Dermis microvascular lymphatic vessel endothelial cell (primary cell): ENCODE results near the gene TSPAN17. TPM values are rescaled to one million over a fixed set of nuclear protein-coding genes. Genes with fewer than 3 reads are reported as not detected.

Experiments used
- DNase-seq, 2 donors: peaks; one replicate each; pipeline versions ENCODE4 v3.0.0 to v3.0.0-alpha.2; 2010; ENCODE audit warnings: low read depth in 2 of 2
- total RNA-seq: library from RNA; depleted of rRNA; stranded (reverse); fragments of >200 nt; gene quantifications from 2 replicates; pipeline ENCODE4 v1.2.1, GENCODE V29; 2014

TSPAN17 gene
- total RNA-seq, 1 donor from 2014 or later = 36.5 TPM

GRCh38 chr5:176659860-176660461 is 12.7 kb downstream of the TSPAN17 start:
- DNase-seq = no peak

- no peak for DNase-seq
Measured at GRCh38 chr5:176660530-176660859, 13.2 kb downstream of the TSPAN17 start.

- peak; percentile 51 to 73 for DNase-seq
Measured at GRCh38 chr5:176660860-176661641, 13.8 kb downstream of the TSPAN17 start.

- no peak for DNase-seq
Measured at GRCh38 chr5:176661676-176662075, 14.4 kb downstream of the TSPAN17 start.

- DNase-seq = no peak
Measured at GRCh38 chr5:176662371-176663333, 15.4 kb downstream of the TSPAN17 start.

- DNase-seq = no peak
Measured at GRCh38 chr5:176663566-176663965, 16.3 kb downstream of the TSPAN17 start.

GRCh38 chr5:176664479-176664878 is 17.2 kb downstream of the TSPAN17 start:
- DNase-seq = no peak

GRCh38 chr5:176664886-176665285 is 17.6 kb downstream of the TSPAN17 start:
- DNase-seq = no peak

- no peak for DNase-seq
Measured at GRCh38 chr5:176665517-176665916, 18.2 kb downstream of the TSPAN17 start.

- no peak for DNase-seq
Measured at GRCh38 chr5:176667637-176668036, 20.4 kb downstream of the TSPAN17 start.

GRCh38 chr5:176670449-176670848 is 23.2 kb downstream of the TSPAN17 start:
- no peak for DNase-seq

GRCh38 chr5:176671399-176671798 is 24.1 kb downstream of the TSPAN17 start:
- DNase-seq = no peak

GRCh38 chr5:176671890-176672747 is 24.8 kb downstream of the TSPAN17 start:
- DNase-seq = no peak

- DNase-seq = no peak
Measured at GRCh38 chr5:176673651-176674583, 26.6 kb downstream of the TSPAN17 start.

GRCh38 chr5:176674799-176675198 is 27.5 kb downstream of the TSPAN17 start:
- DNase-seq = no peak

GRCh38 chr5:176675676-176676360 is 28.5 kb downstream of the TSPAN17 start:
- no peak for DNase-seq

GRCh38 chr5:176676361-176676824 is 29.1 kb downstream of the TSPAN17 start:
- DNase-seq = peak in 1 of 2 donors; percentile 44

GRCh38 chr5:176677209-176677939 is 30.1 kb downstream of the TSPAN17 start:
- no peak for DNase-seq

- no peak for DNase-seq
Measured at GRCh38 chr5:176678584-176678983, 31.3 kb downstream of the TSPAN17 start.
